PC-9 (cell line): Measurements from ENCODE around the gene PHLDB2. TPM values are rescaled to one million over a fixed set of nuclear protein-coding genes. Genes with fewer than 3 reads are reported as not detected.

ENCODE experiments used
- BruUV-seq: library from RNA; stranded (reverse); fragments of 400-500 nt; replicated peaks from 2 replicates; lab custom pipeline; 2021; lab: Mats Ljungman, UMichigan
- CTCF ChIA-PET: fragments of 300-600 bp; sonication (Branson Sonifier 250); formaldehyde crosslinking; loops from one replicate; lab custom pipeline; 2022; ENCODE audit warnings: antibody characterized with exemption; lab: Charles Lee
- POLR2A ChIA-PET: fragments of 300-600 bp; sonication (Branson Sonifier 250); formaldehyde crosslinking; loops from one replicate; lab custom pipeline; 2022; ENCODE audit warnings: antibody characterized with exemption; ENCODE audit not compliant: unreplicated experiment; lab: Charles Lee
- DNase-seq, 2 experiments: peaks; one replicate each; pipeline versions ENCODE4 v3.0.0 to v3.0.0-alpha.2; 2015 to 2022; ENCODE audit warnings: mixed read lengths in 1 of 2
- H2AFZ ChIP-seq: fragments of 200-600 bp; sonication (generic); 2 replicates; pipeline ENCODE4 v1.8.1; 2017; ENCODE audit warnings: antibody characterized with exemption
- H3F3A ChIP-seq: fragments of 200-600 bp; sonication (generic); 2 replicates; pipeline ENCODE4 v1.8.1; 2017; ENCODE audit warnings: antibody characterized with exemption, mild to moderate bottlenecking, low read depth; ENCODE audit not compliant: insufficient read depth
- H3K27ac ChIP-seq: fragments of 200-600 bp; sonication (generic); 2 replicates; pipeline ENCODE4 v1.6.1; 2016; ENCODE audit warnings: mixed run types
- H3K27me3 ChIP-seq: fragments of 200-600 bp; sonication (generic); 2 replicates; pipeline ENCODE4 v1.6.1; 2016; ENCODE audit warnings: low read depth, mixed run types; ENCODE audit not compliant: insufficient read depth
- H3K36me3 ChIP-seq: fragments of 200-600 bp; sonication (generic); 2 replicates; pipeline ENCODE4 v1.6.1; 2016; ENCODE audit warnings: low read depth, mixed run types
- H3K4me1 ChIP-seq: fragments of 200-600 bp; sonication (generic); replicated peaks from 2 replicates; pipeline ENCODE4 v1.6.1; 2016; ENCODE audit warnings: mixed run types; ENCODE audit not compliant: insufficient read depth
- H3K4me2 ChIP-seq: fragments of 200-600 bp; sonication (generic); 2 replicates; pipeline ENCODE4 v1.6.1; 2017; ENCODE audit warnings: mixed run types
- H3K4me3 ChIP-seq: fragments of 200-600 bp; sonication (generic); 2 replicates; pipeline ENCODE4 v1.6.1; 2016; ENCODE audit warnings: mixed run types
- H3K79me2 ChIP-seq: fragments of 200-600 bp; sonication (generic); 2 replicates; pipeline ENCODE4 v1.6.1; 2017; ENCODE audit warnings: low read depth, mixed run types
- H3K9me2 ChIP-seq: fragments of 200-600 bp; sonication (generic); 2 replicates; pipeline ENCODE4 v1.8.1; 2017; ENCODE audit warnings: mild to moderate bottlenecking; ENCODE audit not compliant: insufficient read depth
- H3K9me3 ChIP-seq: fragments of 200-600 bp; sonication (generic); 2 replicates; pipeline ENCODE4 v1.8.1; 2016; ENCODE audit warnings: low read depth; ENCODE audit not compliant: insufficient read depth
- H4K20me1 ChIP-seq: fragments of 200-600 bp; sonication (generic); 2 replicates; pipeline ENCODE4 v1.8.1; 2017; ENCODE audit not compliant: insufficient read depth
- EZH2 ChIP-seq: fragments of 200-600 bp; sonication (generic); IDR thresholded peaks from 2 replicates; pipeline ENCODE4 v1.8.0; 2017; ENCODE audit warnings: antibody characterized with exemption, low read depth
- intact Hi-C: fragments of 100-400 bp; cut with micrococcal nuclease; formaldehyde crosslinking; loops from one replicate; pipeline ENCODE4 v1.10.0; 2022; ENCODE audit not compliant: unreplicated experiment
- total RNA-seq: library from RNA; stranded (reverse); gene quantifications from 2 replicates; pipeline ENCODE4 v1.2.3, GENCODE V29; 2021
- TF ChIP-seq, protein P1 (sequence below): fragments of 200-600 bp; sonication (generic); conservative IDR thresholded peaks from 2 replicates; pipeline ENCODE4 v1.6.1; 2017; ENCODE audit warnings: mixed run types, antibody characterized with exemption, mild to moderate bottlenecking, moderate library complexity

The PHLDB2 gene
- total RNA-seq, 1 experiment from 2014 or later = 42.7 TPM

DNA sequence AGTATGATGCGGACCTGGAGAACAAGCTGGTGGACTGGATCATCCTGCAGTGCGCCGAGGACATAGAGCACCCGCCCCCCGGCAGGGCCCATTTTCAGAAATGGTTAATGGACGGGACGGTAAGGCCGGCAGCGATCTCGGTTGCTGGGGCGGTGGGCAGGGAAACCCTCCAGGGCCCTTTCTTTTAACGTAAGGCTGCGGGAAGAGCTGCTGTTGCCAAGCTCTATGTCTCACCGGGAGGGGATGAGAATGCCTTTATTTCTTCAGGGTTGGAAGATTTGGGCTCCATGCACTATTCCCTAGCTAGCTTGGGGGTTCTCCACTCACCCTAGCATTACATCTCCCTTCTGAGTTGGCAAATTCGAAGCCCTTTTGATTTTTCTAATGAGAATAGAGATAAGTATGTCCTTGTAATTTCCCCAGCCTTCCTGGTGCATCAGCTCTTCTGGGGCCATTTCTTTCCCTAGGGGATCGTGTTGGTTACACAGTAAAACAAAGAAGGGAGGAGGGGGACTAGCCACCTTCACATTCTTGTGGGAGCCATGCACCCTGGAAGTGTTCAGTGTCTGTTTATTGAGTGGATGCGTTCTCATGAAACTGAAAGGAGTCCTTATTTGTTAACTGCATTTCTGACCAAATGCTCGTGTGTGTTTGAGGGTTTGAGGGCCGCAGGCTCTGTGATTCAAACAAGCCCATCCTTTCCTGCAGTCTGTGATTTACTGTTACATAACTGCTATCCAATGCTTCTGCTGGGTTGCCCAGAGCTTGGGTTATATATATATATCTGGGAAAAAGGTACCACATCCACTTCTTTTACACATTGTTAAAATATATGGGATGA, 140.6 kb downstream of the PHLDB2 start:
- Histone ChIP-seq H3K27me3 (no peaks in the 10 kb centered on the region), H3F3A (no peaks in the 10 kb centered on the region), H2AFZ (no peak overlapping the region), H3K9me3 (peaks cover 4% of the 10 kb centered on the region; the same call in 1 of the 2 replicates), H4K20me1 (no peaks in the 10 kb centered on the region), H3K36me3 (no peaks in the 10 kb centered on the region), H3K4me2 (no peak overlapping the region), H3K4me1 (peaks cover 15% of the 10 kb centered on the region; the same call in 1 of the 2 replicates), H3K9me2 (no peaks in the 10 kb centered on the region), H3K79me2 (no peaks in the 10 kb centered on the region), H3K27ac (no peak overlapping the region), H3K4me3 (no peak overlapping the region)
- DNase-seq = no peak
- no TSS peak for BruUV-seq
- no peak for TF ChIP-seq EZH2
- TF ChIP-seq, protein P1, sequence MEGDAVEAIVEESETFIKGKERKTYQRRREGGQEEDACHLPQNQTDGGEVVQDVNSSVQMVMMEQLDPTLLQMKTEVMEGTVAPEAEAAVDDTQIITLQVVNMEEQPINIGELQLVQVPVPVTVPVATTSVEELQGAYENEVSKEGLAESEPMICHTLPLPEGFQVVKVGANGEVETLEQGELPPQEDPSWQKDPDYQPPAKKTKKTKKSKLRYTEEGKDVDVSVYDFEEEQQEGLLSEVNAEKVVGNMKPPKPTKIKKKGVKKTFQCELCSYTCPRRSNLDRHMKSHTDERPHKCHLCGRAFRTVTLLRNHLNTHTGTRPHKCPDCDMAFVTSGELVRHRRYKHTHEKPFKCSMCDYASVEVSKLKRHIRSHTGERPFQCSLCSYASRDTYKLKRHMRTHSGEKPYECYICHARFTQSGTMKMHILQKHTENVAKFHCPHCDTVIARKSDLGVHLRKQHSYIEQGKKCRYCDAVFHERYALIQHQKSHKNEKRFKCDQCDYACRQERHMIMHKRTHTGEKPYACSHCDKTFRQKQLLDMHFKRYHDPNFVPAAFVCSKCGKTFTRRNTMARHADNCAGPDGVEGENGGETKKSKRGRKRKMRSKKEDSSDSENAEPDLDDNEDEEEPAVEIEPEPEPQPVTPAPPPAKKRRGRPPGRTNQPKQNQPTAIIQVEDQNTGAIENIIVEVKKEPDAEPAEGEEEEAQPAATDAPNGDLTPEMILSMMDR = no peak
- ChIA-PET CTCF (interaction anchor here (0.5 to 1.0 kb wide), 2 partner anchors 12 to 14 kb away, joined by 3 to 5 read pairs; no protein-coding TSS in a partner anchor), POLR2A (interaction anchor here (0.7 kb wide), 1 partner anchor 21 kb away, joined by 4 read pairs; no protein-coding TSS in a partner anchor)
- intact Hi-C loops = no loop called here

DNA sequence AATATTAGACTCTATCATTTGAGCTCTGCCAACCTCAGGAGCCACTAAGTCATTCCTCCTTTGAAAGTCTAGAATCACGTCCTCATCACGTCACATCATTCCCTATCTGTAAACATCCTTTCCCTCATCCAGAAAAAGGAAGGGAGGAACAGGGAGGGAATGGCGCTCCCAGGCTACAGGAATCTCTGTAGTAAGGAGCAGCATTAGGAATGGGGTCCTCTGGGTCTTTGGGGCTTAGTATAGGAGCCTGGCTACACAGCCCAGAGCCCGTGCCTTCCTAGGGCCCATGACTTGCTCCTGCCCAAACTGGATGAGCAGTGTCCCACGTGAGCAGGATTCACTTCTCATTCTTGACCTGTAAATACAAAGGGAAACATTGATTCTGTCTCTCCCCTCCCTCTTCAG, 141.3 kb downstream of the PHLDB2 start:
- H3K79me2 ChIP-seq = no peaks in the 10 kb centered on the region
- H3K4me2 ChIP-seq = no peak overlapping the region
- no peaks in the 10 kb centered on the region for H3F3A ChIP-seq
- no peak overlapping the region for H3K27ac ChIP-seq
- DNase-seq = no peak
- H3K4me3 ChIP-seq = no peak overlapping the region
- ChIA-PET POLR2A (no interaction called here), CTCF (no interaction called here)
- no peak overlapping the region for H2AFZ ChIP-seq
- no peaks in the 10 kb centered on the region for H3K27me3 ChIP-seq
- no peaks in the 10 kb centered on the region for H4K20me1 ChIP-seq
- peaks cover 15% of the 10 kb centered on the region; the same call in 1 of the 2 replicates for H3K4me1 ChIP-seq
- TF ChIP-seq, protein P1 = no peak
- no peak for TF ChIP-seq EZH2
- BruUV-seq = no TSS peak
- intact Hi-C loops = no loop called here
- H3K9me3 ChIP-seq = peaks cover 4% of the 10 kb centered on the region; the same call in 1 of the 2 replicates
- no peaks in the 10 kb centered on the region for H3K9me2 ChIP-seq
- H3K36me3 ChIP-seq = no peaks in the 10 kb centered on the region

DNA sequence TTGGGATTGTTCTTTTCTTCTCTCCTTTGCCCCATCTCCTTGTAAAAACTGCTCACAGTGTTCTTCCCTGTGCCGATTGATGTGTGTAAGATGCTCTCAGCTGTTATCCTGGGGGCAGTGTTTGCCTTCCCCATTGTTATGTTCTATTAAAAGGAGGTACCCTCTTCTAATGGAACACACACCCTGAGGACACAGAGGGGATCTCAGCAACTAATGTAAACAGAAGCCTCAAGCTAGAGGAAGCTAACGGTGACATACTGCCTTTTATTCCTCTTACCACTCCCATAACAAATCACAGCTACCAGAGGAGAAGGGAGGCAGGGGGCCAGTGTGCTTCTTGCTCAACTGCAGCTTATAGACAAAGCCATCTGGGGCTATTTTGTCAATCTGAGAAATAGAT, 141.9 kb downstream of the PHLDB2 start:
- no peaks in the 10 kb centered on the region for H3F3A ChIP-seq
- no peaks in the 10 kb centered on the region for H3K27me3 ChIP-seq
- DNase-seq = no peak
- no peaks in the 10 kb centered on the region for H3K9me2 ChIP-seq
- BruUV-seq = no TSS peak
- POLR2A ChIA-PET = no interaction called here
- peaks cover 15% of the 10 kb centered on the region; the same call in 1 of the 2 replicates for H3K4me1 ChIP-seq
- peaks cover 4% of the 10 kb centered on the region; the same call in 1 of the 2 replicates for H3K9me3 ChIP-seq
- CTCF ChIA-PET = no interaction called here
- no peaks in the 10 kb centered on the region for H4K20me1 ChIP-seq
- H3K36me3 ChIP-seq = no peaks in the 10 kb centered on the region
- H3K79me2 ChIP-seq = no peaks in the 10 kb centered on the region
- H3K4me2 ChIP-seq = no peak overlapping the region
- intact Hi-C loops = no loop called here
- TF ChIP-seq, protein P1 = no peak
- TF ChIP-seq EZH2 = no peak
- H3K27ac ChIP-seq = no peak overlapping the region
- no peak overlapping the region for H3K4me3 ChIP-seq
- no peak overlapping the region for H2AFZ ChIP-seq
